Germinal center (tissue), 1 donor: Measurements from ENCODE around the gene FADS6.
A peak's percentile ranks its signal among the peaks of the same experiment; 100 is the strongest.

Experiments
- DNase-seq: peaks from one replicate; pipeline ENCODE4 v3.0.0; 2012; ENCODE audit warnings: mixed read lengths, low spot score

The FADS6 gene

DNA sequence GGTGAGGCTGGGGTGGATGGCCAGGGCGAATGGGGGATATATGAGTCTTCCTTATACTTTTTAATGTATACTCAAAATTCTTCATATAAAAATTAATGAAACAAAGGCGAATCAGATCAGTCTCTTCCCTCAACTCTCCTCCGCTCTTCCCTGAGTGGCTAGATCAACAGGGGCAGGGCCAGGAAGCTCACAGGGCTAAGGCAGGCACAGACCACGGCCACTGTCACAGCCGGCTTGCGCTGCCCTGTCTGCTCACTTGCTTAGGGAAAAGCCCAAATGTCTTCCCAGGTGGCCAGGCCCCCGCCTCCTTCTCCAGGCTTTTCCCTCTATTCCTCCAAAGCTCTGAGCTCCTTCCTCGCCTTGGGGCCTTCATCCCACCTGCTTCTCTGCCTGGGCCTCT, 39.8 kb downstream of the FADS6 start:
- no peak for DNase-seq

DNA sequence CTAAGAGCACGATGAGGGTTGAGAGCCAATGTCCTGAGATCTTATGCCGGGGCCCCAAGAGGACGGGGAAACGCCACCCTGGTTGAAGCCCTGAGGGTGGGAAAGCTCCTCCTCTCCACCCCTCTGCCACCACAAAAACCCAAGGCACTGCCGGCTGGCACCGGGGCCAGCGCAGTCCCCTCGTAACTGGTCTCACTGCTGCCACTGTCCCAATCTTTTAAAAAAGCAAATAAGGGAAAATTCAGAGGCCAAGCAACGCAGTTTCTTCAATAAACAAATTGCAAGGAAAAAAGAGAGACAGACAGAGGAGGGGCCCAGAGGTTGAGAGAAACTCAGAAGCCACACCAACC, 40.4 kb downstream of the FADS6 start:
- no peak for DNase-seq

DNA sequence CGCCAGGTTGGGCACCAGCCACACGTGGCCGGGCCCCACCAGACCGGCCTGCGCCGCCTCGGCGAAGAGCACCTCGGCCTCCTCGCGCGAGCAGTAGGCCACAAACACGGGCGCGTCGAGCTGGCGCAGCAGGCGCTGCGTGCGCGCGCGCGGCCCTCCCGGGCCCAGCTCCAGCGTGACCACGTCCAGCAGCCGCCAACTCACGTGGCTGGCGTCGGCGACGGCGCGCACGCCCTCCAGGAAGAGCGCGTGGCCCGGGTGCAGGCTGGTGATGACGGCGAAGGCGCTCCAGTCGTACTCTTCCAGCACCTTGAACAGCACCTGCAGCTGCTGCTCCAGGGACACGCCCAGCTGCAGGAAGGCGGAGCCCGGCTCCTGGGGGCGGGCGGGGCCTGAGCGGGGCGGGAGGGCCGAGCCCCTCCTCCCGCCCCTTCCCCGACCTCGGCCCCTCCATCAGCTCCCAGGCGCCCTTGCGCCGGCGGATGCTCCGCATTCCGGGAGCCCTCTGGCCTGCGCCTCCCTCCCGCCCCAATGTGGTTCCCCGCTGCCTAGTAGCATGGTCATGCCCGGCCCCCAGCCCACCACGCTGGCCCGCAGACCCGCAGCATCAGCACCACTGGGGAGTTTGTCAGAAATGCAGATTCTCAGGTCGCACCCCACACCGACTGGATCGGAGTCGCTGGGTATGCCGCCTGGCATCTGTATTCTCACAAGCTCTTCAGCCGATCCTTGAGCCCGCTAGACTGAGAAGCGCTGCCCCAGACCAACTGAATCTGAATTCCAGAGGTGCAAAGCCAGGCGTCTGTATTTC, 41.0 kb downstream of the FADS6 start:
- DNase-seq, result peak; percentile 92

DNA sequence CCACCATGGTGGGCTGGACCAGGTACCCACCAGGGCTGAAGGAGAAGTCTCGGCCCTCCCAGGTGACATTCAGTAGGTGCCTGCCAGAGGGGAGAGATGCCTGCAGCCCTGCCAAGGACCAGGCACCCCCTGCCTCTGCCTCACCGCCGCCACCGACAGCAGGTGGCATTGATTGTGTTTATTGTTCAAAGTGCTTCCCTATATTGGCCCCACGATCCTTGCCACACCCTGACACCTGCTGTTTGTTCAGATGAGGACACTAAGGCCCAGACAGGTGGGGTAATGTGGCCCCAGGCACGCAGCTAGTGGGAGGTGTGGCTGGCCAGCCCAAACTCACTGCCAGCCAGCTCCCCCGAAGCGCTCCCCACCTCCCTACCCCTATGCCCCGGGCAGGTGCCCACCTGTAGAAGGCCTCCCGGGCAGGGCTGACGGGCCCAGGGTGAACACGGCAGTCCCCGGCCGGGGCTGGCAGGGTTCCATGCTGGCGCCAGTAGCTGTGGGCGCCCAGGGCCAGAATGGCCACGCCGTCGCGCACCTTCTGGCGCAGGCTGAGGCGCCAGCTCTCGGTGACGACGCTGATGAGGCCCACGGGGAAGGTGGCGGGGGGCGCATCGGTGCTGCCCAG, 41.7 kb downstream of the FADS6 start:
- no peak for DNase-seq

DNA sequence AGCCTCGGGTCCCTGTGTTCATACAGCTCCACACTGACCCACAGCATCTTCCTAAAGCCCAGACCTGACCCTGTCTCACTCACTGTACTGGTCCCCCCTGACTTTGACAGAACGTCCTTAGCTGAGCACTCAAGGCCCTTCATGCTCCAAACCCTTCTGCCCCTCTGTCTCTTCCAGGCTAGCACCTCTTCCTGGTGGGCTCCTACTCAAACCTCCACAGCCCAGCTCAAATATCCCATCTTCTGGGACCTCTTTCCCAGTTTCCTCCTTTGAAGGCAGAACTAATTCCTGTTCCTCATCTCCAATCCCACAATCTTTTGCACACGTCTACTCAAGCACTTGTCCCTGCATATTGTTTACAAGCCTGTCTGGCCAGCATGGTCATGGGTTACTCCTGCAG, 42.5 kb downstream of the FADS6 start:
- DNase-seq, result no peak

DNA sequence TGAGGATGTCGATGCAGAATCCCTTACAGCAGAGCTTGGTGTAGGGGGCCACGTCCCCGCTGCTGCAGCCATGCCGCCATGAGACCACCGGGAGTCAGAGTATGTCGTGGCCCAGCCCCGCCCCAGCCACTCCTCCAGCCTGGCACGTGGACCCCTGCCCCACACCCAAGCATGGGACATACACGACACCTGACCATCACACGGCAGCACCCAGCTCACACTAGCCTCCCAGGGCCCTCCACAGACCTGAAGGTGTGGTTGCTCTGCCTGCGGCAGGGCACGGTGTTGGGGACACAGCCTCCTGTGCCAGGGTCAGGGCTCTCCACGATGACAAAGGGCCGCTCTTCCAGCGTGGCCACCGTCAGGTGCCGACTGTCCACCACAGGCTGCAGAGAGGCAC, 43.1 kb downstream of the FADS6 start:
- no peak for DNase-seq

DNA sequence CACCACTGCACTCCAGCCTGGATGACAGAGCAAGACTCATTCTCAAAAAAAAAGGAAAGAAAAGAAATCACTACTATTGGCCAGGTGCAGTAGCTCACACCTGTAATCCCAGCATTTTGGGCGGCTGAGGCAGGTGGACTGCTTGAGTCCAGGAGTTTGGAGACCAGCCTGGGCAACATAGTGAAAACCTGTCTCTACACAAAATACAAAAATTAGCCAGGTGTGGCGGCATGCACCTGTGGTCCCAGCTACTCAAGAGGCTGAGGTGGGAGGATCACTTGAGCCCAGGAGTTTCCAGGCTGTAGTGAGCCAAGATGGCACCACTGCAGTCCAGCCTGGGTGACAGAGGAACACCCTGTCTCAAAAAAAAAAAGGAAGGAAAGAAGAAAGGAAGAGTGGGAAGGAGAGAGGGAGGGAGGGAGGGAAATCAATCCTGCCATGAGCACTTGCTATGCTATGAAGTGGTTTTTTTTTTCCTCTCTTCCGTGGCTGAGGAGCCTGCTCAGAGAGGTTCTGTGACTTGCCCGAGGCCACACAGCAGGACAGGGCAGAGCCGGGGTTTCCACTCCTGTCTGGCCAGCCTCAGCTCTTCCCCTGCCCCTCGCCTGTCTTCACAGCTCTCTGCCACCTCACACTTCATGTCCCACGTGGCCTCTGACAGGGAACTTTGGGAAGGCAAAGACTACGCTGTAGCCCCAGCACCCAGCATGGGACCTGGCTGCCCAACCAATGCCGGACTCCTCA, 44.6 kb downstream of the FADS6 start:
- no peak for DNase-seq

DNA sequence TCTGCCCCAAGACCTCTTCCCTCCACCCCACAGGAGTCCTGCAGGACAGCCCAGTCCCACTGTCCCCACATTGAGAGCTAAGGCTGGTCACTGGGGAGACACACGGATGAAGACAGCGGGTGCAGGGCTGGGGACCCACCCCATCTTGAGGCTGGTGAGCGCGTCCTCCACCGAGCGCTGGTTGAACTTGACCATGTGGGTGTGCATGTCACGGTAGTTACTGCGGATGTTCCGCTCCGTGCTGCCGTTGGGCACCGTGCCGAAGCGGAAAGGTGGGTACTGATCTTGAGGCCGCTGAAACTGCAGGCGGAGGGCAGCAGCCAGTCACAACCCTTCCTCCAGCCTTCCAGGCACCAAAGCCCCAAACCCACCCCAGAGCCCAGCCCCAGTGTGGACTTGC, 46.8 kb downstream of the FADS6 start:
- no peak for DNase-seq

DNA sequence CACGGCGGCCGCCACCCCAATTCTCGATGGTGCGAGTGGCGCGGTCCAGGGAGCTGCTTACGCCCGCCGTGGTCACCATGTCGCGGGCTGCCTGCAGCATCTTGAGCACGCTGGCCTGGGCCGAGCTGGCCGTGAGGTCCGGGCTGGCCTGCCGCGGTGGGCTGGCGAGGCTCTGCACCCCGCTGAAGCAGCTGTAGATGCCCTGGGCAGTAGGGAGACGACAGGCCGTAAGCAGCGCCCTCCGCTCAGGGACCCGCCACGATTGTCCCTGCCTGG, 50.1 kb downstream of the FADS6 start:
- no peak for DNase-seq

DNA sequence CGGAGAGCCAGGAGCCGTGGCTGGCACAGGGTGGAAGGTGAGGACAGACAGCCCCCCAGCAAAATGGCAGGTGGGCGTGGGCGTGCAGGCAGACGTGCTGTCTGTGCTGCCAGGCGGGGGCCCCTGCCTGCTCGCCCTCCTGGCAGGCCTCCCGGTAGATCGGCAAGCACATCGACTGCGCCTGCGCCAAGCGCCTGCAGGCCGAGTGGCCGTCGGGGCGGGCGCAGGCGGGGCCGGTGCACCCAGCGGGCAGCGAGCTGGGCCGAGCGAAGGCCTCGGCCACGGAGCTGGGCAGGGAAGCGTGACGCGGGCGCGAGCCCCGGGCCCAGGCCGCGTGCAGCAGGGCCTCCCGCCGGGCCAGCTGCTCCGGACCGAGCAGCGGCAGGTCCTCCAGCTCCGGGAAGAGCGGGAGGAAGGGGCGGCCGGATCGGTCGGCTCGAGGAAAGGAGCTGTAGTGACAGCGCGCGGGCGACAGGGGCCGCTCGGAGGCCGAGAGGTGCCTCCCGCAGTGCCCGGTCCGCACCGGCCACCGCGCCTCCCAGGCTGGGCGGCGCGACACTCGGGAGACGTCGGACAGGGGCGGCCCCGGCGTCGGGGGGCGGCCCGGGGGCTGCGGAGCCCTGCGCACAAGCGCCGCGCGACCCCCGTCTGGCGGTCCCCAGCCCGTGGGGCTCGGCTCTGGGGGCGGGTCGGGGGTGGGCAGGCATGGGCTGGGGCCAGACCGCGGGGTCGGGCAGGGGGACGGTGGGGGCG, 50.7 kb downstream of the FADS6 start:
- peak; percentile 44 for DNase-seq

DNA sequence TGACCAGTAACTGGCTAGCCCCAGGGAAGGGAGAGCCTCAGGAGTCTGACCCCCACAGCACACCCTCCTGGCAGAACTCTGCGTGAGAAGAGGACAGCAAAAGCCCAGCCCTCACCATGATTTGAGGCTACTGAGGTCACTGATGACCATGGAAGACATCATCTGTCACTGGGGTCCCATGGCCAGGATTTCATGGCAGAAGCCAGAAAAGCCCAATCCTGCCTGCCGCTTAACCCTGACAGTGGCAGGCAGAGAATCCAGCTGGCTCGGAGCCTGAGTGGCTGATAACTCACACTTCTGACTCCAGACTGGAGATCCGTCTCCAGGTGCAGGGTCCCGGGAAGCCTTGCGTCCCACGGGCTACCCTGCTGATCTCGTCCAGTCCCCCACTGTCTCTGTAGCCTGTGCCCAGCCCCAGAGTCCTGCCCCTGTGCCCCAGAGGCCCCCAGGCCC, 51.3 kb downstream of the FADS6 start:
- DNase-seq, result no peak

DNA sequence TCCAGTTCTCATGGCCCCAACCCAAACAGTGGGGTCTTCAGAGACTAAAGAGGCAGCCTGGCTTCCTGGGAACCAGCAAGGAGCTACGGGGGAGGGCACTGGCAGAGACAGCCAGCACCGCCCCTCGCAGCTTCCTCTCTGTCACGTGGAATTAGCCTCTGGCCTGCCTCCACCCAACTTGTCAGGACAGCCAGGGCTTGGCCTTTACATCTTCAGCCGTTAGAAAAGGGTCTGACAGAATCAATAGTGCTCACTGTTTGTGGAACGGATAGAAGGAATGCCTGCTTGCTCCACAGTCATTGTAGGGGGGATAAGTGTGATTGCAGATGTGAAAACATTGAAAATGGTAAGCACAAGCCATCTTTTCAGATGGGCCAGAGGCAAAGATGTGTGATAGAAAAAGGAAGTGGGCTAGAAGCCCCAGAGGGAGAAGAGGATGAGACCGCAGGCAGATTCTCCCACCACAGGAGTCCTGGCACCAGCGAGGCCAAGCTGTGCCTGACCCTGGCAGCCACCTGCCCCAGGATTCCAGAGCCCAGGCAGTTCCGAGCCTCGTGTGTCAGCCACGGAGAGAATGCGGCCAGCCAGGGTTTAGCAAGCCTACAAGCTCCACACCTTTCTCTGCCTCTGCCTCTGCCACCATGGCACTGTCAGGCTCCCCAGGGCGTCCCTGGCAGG, 52.3 kb downstream of the FADS6 start:
- no peak for DNase-seq

DNA sequence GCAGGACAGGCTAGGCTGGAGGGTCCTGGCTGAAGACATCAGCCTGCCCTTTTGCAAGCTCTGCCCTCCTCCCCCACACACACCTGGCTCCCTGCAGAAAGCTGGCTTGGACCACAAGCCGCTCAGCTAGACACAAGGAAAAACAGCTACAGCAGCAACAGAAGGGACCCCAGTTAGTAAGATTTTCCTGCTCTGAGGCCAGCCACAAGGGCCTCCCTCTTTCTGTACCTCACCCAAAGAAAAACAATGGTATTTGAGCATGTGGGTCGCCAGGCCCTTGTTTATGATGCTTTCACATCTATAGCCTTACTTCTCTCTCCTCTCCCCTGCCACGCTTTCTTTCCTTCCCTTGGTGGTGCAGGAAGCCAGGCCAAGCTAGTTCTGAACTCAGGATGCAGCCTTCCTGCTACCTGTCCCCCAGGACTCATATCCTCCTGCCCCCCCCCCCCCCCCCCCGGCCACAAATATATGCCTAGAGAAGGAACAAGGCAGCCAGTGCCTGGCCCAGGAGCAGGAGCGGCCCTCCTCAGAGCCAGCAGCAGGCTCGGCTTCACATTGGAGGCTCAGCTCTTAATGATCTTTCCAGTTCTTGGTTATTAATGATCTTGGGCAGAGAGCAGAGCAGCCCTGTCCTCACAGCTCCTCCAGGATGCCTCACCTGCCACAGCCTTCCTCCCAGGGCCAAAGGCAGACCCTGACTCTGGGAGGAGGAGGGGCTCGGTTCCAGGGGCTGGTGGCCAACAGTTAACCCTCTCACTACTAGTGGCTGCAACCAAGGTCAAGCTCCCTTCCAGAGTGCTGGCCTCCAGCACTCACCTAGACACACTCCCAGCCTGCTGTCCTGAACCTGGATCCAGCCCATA, 53.2 kb downstream of the FADS6 start:
- no peak for DNase-seq

DNA sequence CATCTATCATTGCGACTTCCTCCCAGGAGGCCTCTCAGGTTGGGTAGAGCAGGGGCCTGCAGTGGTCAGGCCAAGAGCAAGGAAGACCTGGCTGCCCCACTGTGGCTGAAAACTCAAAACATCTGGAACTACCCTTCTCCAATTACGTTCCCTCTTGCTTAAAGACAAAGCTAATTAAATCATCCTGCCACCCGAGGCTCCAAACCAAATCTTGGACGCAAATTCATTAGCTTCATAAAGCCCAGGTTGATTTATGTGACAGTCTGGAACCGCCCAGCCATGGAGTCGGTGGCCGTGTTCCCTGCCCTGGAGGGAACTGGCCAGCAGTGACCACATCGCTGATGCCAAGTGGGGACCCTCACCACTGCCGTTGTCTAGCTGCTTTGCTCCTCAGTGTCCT, 55.2 kb downstream of the FADS6 start:
- no peak for DNase-seq

DNA sequence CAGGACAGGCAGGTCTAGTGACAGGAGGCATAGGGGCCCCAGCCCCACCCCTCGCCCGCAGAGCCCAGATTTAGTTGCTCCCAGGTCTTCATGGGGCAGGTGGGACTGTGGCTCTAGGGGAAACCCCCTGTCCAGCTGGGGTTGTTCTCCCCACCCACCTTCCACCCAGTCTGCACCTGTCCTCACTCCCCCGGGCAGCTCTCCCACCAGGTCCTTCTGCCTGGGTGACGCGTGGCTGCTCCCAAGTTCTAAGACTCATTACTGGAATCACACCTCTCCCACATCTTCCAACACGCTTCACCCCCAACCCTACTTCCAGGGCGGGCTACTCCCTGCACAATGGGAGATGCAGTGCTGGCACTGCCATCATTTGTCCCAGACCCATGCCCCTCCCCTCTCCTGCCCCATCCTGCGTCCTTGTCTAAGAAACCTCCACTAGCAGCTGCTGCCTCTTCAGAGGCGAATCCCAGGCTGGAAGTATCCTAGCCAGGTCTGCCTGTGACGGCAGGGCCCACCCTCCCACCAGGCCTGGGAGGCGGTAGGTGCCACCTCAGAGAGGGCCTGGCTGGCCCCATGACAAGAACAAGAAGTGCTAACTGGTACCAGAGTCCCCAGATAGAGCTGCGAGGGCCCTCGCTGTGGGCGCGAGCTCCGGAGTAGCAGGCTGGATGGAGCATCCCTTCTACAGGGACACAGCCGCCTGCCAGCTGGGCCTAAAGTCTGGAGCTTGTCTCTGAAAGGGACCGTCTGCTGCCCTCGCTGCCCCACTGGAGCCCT, 56.6 kb downstream of the FADS6 start:
- DNase-seq, result no peak

DNA sequence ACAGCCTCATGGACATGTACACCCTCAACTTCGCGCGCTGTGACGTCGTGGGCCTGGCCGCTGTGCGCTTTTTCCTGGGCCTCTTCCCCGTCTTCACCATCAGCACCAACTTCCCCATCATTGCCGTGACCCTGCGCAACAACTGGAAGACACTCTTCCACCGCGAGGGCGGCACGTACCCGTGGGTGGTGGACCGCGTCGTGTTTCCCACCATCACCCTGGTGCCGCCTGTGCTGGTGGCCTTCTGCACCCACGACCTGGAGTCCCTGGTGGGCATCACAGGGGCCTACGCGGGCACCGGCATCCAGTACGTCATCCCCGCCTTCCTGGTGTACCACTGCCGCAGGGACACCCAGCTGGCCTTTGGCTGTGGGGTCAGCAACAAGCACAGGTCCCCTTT, 57.2 kb downstream of the FADS6 start:
- DNase-seq, result no peak

DNA sequence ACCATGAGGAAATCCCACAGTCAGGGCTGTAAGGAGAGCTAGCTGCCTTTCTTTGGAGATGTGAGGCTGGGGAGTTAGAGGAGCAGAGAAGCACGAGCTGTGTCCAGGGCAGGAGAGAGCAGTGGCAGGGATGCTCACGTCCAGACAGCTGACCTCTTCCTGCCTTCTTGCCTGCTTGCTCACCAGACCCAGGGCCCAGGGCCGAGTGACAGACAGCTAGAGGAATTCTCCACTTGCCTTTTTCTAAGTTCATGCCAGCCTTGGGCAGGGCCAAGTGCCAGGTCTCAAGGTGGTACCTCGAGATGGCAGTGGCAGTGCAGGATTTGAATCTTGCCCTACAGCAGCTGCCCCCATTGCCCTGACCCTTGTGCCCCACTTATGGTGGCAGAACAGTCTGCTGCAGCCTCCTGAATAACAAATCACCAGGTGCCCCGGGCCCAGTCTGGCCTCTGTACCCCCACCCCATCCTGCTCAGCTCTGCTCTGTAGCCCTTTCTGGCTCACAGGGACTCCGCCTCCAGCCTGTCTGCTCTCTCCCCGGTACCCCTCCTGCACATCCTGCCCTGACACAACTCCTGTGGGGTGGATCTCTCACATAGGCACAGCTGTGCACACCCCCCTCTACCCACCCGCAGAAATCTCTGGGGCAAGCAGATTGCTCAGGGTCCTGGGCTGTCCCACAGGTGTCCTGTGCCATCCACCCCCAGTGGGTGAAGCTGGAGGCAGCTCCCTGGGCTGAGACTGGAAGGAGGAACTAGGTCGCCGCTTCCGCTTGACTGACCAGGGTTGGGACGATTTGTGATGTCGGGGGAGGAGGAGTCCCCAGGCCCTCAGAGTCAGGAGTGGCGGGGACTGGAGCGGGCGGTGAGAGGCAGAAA, 59.7 kb downstream of the FADS6 start:
- peak; percentile 76 for DNase-seq

DNA sequence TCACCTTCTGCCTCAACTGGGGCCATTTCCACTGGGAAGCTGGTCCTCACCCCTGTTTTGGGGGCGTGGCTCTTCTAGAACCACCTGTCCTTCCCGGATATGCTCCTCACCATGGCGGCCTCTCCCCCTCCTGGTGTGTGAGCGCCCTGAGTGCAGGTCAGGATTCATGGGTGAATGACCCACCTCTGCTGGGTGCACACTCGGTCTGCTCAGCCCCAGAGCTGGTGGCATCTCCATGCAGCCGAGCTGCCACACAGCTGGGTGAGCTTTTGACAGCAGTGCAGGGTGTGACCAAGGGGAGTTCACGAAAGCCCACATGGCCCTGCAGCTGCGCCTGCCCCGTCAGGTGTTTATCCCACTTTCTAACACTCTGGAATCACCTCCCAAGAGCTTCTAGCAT, 61.0 kb downstream of the FADS6 start:
- peak; percentile 75 for DNase-seq

DNA sequence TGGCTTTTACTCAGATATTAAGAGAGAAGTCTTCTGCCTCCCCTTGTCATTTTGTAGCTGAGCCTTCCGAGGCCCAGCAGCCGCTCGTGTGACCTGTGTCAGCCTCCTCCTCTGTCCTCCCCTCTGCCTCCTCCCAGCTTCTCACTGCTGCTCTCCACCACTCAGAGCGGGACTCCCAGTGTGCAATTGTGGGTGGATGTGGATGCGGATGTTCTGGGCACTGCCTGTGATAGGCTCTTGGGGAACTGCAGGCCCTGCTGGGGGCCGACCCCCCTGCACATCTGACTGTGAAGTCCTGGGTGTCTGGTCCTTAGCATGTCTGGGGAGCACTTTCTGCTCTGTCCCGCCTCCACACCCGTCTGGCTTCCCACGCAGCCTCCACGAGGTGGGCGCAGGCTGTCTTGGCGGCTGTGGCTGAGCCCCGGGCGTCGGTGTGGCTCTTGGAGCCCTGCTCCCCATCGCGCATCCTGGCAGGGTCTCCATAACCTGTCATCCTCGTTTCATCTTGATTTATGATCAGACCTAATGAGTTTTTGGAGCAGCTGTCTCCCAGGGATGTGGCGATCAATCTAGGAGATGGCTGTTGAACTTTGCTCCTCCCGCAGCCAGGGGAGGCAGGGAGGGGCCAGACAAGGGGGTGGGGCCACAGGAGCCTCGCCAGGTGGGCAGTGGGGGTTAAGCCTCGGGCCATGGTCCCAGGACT, 61.8 kb downstream of the FADS6 start:
- no peak for DNase-seq
